HL-60 (cell line): Measurements from ENCODE around the gene SERPINC1.

ENCODE experiments used
- GABPA ChIP-seq: IDR thresholded peaks from 2 replicates; pipeline ENCODE4 v1.6.1; 2012; ENCODE audit warnings: low read depth
- POLR2AphosphoS5 ChIP-seq: IDR thresholded peaks from 2 replicates; pipeline ENCODE4 v1.6.1; 2012; ENCODE audit warnings: low read depth
- TF ChIP-seq, protein P1 (sequence below): IDR thresholded peaks from one replicate; pipeline ENCODE4 v1.5.1; 2011; ENCODE audit warnings: low read length, control low read depth, inconsistent platforms; ENCODE audit not compliant: insufficient read depth
- TF ChIP-seq, protein P2 (sequence below): IDR thresholded peaks from 2 replicates; pipeline ENCODE4 v1.6.1; 2012; ENCODE audit warnings: low read depth; ENCODE audit not compliant: insufficient replicate concordance

- TF ChIP-seq, protein P1, sequence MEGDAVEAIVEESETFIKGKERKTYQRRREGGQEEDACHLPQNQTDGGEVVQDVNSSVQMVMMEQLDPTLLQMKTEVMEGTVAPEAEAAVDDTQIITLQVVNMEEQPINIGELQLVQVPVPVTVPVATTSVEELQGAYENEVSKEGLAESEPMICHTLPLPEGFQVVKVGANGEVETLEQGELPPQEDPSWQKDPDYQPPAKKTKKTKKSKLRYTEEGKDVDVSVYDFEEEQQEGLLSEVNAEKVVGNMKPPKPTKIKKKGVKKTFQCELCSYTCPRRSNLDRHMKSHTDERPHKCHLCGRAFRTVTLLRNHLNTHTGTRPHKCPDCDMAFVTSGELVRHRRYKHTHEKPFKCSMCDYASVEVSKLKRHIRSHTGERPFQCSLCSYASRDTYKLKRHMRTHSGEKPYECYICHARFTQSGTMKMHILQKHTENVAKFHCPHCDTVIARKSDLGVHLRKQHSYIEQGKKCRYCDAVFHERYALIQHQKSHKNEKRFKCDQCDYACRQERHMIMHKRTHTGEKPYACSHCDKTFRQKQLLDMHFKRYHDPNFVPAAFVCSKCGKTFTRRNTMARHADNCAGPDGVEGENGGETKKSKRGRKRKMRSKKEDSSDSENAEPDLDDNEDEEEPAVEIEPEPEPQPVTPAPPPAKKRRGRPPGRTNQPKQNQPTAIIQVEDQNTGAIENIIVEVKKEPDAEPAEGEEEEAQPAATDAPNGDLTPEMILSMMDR = no peak
- TF ChIP-seq POLR2AphosphoS5 (no peak), GABPA (no peak)
- TF ChIP-seq, protein P2, sequence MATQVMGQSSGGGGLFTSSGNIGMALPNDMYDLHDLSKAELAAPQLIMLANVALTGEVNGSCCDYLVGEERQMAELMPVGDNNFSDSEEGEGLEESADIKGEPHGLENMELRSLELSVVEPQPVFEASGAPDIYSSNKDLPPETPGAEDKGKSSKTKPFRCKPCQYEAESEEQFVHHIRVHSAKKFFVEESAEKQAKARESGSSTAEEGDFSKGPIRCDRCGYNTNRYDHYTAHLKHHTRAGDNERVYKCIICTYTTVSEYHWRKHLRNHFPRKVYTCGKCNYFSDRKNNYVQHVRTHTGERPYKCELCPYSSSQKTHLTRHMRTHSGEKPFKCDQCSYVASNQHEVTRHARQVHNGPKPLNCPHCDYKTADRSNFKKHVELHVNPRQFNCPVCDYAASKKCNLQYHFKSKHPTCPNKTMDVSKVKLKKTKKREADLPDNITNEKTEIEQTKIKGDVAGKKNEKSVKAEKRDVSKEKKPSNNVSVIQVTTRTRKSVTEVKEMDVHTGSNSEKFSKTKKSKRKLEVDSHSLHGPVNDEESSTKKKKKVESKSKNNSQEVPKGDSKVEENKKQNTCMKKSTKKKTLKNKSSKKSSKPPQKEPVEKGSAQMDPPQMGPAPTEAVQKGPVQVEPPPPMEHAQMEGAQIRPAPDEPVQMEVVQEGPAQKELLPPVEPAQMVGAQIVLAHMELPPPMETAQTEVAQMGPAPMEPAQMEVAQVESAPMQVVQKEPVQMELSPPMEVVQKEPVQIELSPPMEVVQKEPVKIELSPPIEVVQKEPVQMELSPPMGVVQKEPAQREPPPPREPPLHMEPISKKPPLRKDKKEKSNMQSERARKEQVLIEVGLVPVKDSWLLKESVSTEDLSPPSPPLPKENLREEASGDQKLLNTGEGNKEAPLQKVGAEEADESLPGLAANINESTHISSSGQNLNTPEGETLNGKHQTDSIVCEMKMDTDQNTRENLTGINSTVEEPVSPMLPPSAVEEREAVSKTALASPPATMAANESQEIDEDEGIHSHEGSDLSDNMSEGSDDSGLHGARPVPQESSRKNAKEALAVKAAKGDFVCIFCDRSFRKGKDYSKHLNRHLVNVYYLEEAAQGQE = no peak
These were observed 46.0 kb downstream of the SERPINC1 start for GRCh38 chr1:173871091-173871490.
